Activated CD8-positive, alpha-beta T cell treated with anti-CD3 and anti-CD28 coated beads for 36 hours (primary cell): Measurements from ENCODE around the gene RET. TPM values are rescaled to one million over a fixed set of nuclear protein-coding genes. Genes with fewer than 3 reads are reported as not detected.

Source experiments
- ATAC-seq: fragments of 200-7000 bp; cut with Tn5 transposase; one replicate; pipeline ENCODE4 v1.10.0; 2021; ENCODE audit warnings: mild to moderate bottlenecking, moderate library complexity
- CTCF ChIA-PET: fragments of 350-600 bp; sonication (Branson Sonifier 250); formaldehyde crosslinking; loops from one replicate; lab custom pipeline; 2021; ENCODE audit warnings: antibody characterized with exemption; lab: Charles Lee
- POLR2A ChIA-PET: fragments of 350-600 bp; sonication (Branson Sonifier 250); formaldehyde crosslinking; loops from one replicate; lab custom pipeline; 2021; ENCODE audit warnings: antibody characterized with exemption; lab: Charles Lee
- DNase-seq: peaks from one replicate; pipeline ENCODE4 v3.0.0-alpha.2; 2020
- H3K27ac Mint-ChIP-seq: one replicate; pipeline ENCODE4 v1.8.0; 2021; ENCODE audit warnings: mild to moderate bottlenecking, mixed read lengths
- H3K27me3 Mint-ChIP-seq: one replicate; pipeline ENCODE4 v1.8.0; 2021; ENCODE audit warnings: mixed read lengths
- H3K36me3 Mint-ChIP-seq: one replicate; pipeline ENCODE4 v1.8.0; 2021; ENCODE audit warnings: low read depth, mixed read lengths
- H3K4me1 Mint-ChIP-seq: one replicate; pipeline ENCODE4 v1.8.0; 2021; ENCODE audit warnings: low read depth, mixed read lengths
- H3K4me3 Mint-ChIP-seq: one replicate; pipeline ENCODE4 v1.8.0; 2021; ENCODE audit warnings: mild to moderate bottlenecking, moderate library complexity, mixed read lengths
- H3K9me3 Mint-ChIP-seq: one replicate; pipeline ENCODE4 v1.8.0; 2021; ENCODE audit warnings: mixed read lengths
- CTCF ChIP-seq: fragments of 200-600 bp; IDR thresholded peaks from one replicate; pipeline ENCODE4 v1.8.0; 2022; ENCODE audit warnings: antibody characterized with exemption, mild to moderate bottlenecking
- intact Hi-C: fragments of 100-400 bp; cut with micrococcal nuclease; formaldehyde crosslinking; loops from one replicate; pipeline ENCODE4 v1.10.0; 2022
- total RNA-seq, 2 experiments: library from RNA; stranded (reverse); gene quantifications; one replicate each; pipeline ENCODE4 v1.2.3, GENCODE V29; 2021

Gene RET
- total RNA-seq, 2 experiments from 2014 or later, result 0.13 to 0.47 TPM

- DNase-seq, result no peak
- no peak for TF ChIP-seq CTCF
- Mint-ChIP-seq H3K27me3 (no peaks in the 10 kb centered on the region), H3K9me3 (no peaks in the 10 kb centered on the region), H3K36me3 (no peaks in the 10 kb centered on the region), H3K4me3 (no peak overlapping the region), H3K4me1 (no peaks in the 10 kb centered on the region), H3K27ac (no peak overlapping the region)
- intact Hi-C loops, result no loop called here
- no peak for ATAC-seq
- CTCF ChIA-PET, result no interaction called here
- POLR2A ChIA-PET, result no interaction called here
These were observed 15.1 kb upstream of the RET start for GRCh38 chr10:43061760-43062159.

- Mint-ChIP-seq H3K4me3 (no peak overlapping the region), H3K36me3 (no peaks in the 10 kb centered on the region), H3K4me1 (no peaks in the 10 kb centered on the region), H3K27me3 (no peaks in the 10 kb centered on the region), H3K27ac (no peak overlapping the region), H3K9me3 (no peaks in the 10 kb centered on the region)
- no peak for TF ChIP-seq CTCF
- DNase-seq, result no peak
- ChIA-PET POLR2A (no interaction called here), CTCF (no interaction called here)
- intact Hi-C loops, result no loop called here
- ATAC-seq, result no peak
These were observed 14.3 kb upstream of the RET start for GRCh38 chr10:43062402-43063160.

- Mint-ChIP-seq H3K9me3 (no peaks in the 10 kb centered on the region), H3K27me3 (peaks cover 2% of the 10 kb centered on the region), H3K4me3 (no peak overlapping the region), H3K27ac (no peak overlapping the region), H3K36me3 (no peaks in the 10 kb centered on the region), H3K4me1 (no peaks in the 10 kb centered on the region)
- DNase-seq, result no peak
- POLR2A ChIA-PET, result no interaction called here
- CTCF ChIA-PET, result no interaction called here
- TF ChIP-seq CTCF, result no peak
- intact Hi-C loops, result no loop called here
- ATAC-seq, result no peak
These were observed 12.4 kb upstream of the RET start for GRCh38 chr10:43064331-43065075.

DNA sequence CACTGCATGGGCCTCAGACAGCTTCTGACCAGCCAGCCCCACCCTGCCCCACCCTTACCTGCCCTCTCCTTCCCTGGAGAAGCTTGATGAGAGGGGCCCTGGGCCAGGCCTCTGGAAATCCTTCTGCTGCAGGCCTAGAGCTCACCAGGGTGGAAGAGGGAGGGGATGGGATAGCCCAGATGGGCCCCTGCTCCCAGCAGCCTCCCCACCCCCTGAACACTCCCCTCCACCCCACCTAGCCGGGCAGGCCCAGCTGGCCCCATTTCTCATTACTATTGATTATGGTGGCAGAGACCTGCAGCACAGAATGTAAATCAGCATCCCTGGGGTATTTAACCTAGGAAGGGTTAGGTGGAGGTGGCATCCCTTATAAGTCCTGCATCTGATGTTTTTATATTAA lies 11.6 kb upstream of the RET start:
- ATAC-seq (no peak), DNase-seq (no peak)
- TF ChIP-seq CTCF, result no peak
- no peak overlapping the region for H3K27ac Mint-ChIP-seq
- ChIA-PET CTCF (no interaction called here), POLR2A (no interaction called here)
- H3K9me3 Mint-ChIP-seq, result no peaks in the 10 kb centered on the region
- H3K4me3 Mint-ChIP-seq, result no peak overlapping the region
- no peaks in the 10 kb centered on the region for H3K4me1 Mint-ChIP-seq
- no peaks in the 10 kb centered on the region for H3K36me3 Mint-ChIP-seq
- intact Hi-C loops, result no loop called here
- peaks cover 2% of the 10 kb centered on the region for H3K27me3 Mint-ChIP-seq

DNA sequence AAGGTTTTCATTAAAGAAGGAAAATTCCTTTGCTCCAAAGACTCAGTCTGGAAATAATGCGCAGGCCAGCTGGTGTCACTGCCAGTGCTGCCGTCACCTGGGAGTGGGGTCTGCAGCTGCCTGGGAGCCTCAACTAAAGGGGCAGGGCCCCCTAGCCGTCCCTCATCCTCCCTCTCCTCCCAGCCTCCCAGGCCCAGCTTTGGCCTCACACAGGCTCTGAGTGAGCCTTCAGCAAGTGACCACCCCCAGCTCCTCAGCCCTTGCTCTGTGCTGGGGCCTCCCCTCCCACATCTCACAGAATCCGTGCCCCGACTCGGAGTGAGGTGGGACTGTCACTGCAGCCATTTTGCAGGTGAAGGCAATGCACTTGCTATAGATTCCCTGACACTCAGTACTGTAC lies 11.1 kb upstream of the RET start:
- Mint-ChIP-seq H3K27ac (no peak overlapping the region), H3K4me3 (no peak overlapping the region), H3K4me1 (no peaks in the 10 kb centered on the region), H3K36me3 (no peaks in the 10 kb centered on the region), H3K27me3 (peaks cover 2% of the 10 kb centered on the region), H3K9me3 (no peaks in the 10 kb centered on the region)
- intact Hi-C loops, result no loop called here
- ChIA-PET CTCF (no interaction called here), POLR2A (no interaction called here)
- TF ChIP-seq CTCF, result no peak
- no peak for ATAC-seq
- DNase-seq, result no peak
